ENCODE results near the gene A1BG.
A peak's percentile ranks its signal among the peaks of the same experiment; 100 is the strongest.

The A1BG gene

GRCh38 chr19:58346961-58347929, 6.0 kb downstream of the A1BG start:
- FAIRE-seq, result no peak
- peak; percentile 58 for TF ChIP-seq POLR2A (IDR thresholded peaks at IDR 0.05; ENCODE audit: low read depth, low read length)
- DNase-seq (ENCODE audit: insufficient read length, low spot score), result peak; percentile 83

GRCh38 chr19:58345558-58345957, 7.7 kb downstream of the A1BG start:
- no peak for TF ChIP-seq POLR2A (IDR thresholded peaks at IDR 0.05; ENCODE audit: low read depth, low read length)
- DNase-seq (ENCODE audit: insufficient read length, low spot score) (no peak), FAIRE-seq (no peak)

GRCh38 chr19:58338825-58339558, 14.3 kb downstream of the A1BG start:
- FAIRE-seq, result no peak
- no peak for DNase-seq (ENCODE audit: insufficient read length, low spot score)
- TF ChIP-seq POLR2A (IDR thresholded peaks at IDR 0.05; ENCODE audit: low read depth, low read length), result no peak

DNA sequence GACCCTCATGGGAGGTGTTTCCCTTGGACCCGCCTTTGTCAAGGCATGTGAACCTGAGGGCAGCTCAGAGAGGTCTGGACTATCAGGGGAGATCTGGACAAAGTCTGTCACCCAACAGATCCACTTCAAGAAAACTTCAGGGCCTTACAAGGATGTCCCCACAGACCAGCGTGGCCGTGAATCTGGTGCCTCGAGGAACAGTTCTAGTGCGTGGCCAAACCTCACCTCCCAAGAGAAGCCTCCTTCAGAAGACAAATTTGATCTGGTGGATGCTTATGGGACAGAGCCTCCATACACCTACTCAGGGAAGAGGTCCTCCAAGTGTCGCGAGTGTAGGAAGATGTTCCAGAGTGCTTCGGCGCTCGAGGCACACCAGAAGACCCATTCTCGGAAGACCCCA, 15.0 kb downstream of the A1BG start:
- no peak for TF ChIP-seq POLR2A (IDR thresholded peaks at IDR 0.05; ENCODE audit: low read depth, low read length)
- FAIRE-seq (no peak), DNase-seq (ENCODE audit: insufficient read length, low spot score) (no peak)

- DNase-seq (ENCODE audit: insufficient read length, low spot score), result no peak
- no peak for FAIRE-seq
- no peak for TF ChIP-seq POLR2A (IDR thresholded peaks at IDR 0.05; ENCODE audit: low read depth, low read length)
These were observed 16.5 kb downstream of the A1BG start for GRCh38 chr19:58336820-58337219.

- no peak for FAIRE-seq
- DNase-seq (ENCODE audit: insufficient read length, low spot score), result no peak
- no peak for TF ChIP-seq POLR2A (IDR thresholded peaks at IDR 0.05; ENCODE audit: low read depth, low read length)
These were observed 17.1 kb downstream of the A1BG start for GRCh38 chr19:58336216-58336615.

DNA sequence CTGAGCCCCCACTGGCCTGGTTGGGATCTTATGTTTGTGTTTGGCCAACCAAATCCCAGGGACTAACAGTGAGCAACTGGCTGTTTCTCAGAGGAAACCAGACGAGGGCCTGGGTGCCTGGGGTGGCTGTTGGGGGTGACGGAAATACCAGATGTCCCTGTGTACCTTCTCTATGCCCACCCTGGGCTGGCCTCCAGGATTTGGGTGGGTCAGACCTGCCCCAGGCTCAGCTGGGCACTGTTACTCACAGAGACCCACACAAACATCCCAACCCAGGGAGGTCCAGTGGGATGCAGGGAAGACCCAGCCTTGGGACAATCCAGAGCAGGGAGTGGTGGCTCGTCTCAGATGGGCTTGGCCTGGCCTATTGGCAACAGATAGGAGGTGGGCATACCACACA, 17.7 kb downstream of the A1BG start:
- FAIRE-seq, result no peak
- TF ChIP-seq POLR2A (IDR thresholded peaks at IDR 0.05; ENCODE audit: low read depth, low read length), result no peak
- DNase-seq (ENCODE audit: insufficient read length, low spot score), result no peak

DNA sequence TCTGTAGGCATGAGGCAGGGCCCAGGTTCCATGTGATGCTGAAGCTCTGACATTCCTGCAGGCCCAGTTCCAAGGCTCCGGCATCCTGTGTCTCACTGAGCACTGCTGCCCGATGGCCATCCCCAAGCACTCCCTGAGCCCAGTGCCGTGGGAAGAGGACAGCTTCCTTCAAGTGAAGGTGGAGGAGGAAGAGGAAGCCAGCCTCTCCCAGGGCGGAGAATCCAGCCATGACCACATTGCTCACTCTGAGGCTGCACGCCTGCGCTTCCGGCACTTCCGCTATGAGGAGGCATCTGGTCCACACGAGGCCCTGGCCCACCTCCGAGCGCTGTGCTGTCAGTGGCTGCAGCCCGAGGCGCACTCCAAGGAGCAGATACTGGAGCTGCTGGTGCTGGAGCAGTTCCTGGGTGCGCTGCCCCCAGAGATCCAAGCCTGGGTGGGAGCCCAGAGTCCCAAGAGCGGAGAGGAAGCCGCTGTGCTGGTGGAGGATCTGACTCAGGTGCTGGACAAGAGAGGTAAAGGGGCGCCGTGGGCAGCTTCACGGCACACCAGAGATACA, 18.5 kb downstream of the A1BG start:
- no peak for TF ChIP-seq POLR2A (IDR thresholded peaks at IDR 0.05; ENCODE audit: low read depth, low read length)
- DNase-seq (ENCODE audit: insufficient read length, low spot score) (no peak), FAIRE-seq (no peak)

DNA sequence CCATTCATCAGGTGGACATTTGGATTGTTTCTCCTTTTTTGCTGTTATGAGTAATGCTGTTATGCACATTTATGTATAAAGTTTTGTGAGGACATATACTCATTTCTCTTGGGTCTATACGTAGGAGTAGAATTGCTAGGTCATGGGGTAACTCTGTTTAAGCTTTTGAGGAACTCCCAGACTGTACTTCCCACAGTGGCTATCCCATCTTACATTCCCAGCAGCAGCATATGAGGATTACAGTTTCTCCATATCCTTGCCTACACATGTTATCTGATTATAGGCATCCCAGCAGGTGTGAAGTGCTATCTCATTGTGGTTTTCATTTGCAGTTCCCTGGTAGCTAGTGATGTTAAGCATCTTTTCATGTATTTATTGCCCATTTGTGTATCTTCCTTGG, 20.6 kb downstream of the A1BG start:
- TF ChIP-seq POLR2A (IDR thresholded peaks at IDR 0.05; ENCODE audit: low read depth, low read length), result no peak
- no peak for FAIRE-seq
- no peak for DNase-seq (ENCODE audit: insufficient read length, low spot score)

DNA sequence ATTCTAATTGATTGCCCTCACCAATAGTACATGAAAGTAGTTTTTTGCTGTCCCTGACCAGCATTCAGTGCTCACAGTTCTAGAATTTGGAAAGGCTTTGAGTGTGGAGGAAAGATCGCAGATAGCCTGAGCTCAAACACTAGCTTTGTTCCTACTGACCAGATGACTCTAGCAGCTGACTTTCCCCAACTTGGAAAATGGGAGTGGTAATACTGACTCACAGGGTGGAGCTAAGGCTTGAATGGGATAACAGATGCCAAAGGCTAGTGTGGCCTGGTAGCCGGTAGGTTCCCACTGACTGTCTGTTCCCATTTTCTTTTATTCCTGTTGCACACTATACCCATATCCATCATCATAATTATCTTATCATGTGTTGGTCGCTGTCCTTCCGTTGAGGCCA, 22.8 kb downstream of the A1BG start:
- no peak for TF ChIP-seq POLR2A (IDR thresholded peaks at IDR 0.05; ENCODE audit: low read depth, low read length)
- FAIRE-seq (peak; percentile 6), DNase-seq (ENCODE audit: insufficient read length, low spot score) (peak; percentile 96)

DNA sequence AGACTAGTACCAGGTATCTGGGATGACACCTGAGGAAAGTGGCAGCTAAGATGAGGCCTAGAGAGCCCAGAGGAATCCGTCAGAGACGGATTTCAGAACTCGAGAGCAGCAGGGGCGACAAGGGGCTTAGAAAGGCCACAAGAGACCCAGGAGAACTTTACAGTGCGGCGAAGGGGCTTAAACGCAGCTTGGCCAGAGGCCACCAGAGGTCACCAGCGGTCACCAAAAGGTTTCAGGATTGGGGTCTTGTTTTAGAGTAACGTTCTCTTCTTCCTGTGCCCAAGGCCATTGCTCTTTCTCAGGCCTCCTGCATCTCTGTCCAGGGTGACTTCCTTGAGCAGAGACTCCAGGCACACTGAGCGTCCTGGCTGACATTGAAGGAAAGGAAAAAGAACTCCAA, 24.3 kb downstream of the A1BG start:
- DNase-seq (ENCODE audit: insufficient read length, low spot score) (no peak), FAIRE-seq (no peak)
- TF ChIP-seq POLR2A (IDR thresholded peaks at IDR 0.05; ENCODE audit: low read depth, low read length), result no peak

GRCh38 chr19:58326914-58327726, 26.2 kb downstream of the A1BG start, which contains the start of gene ZSCAN22:
Gene ZSCAN22 (plus strand): TSS chr19:58326994. CDS start chr19:58334803, 7,809 bp downstream.
- peak; percentile 92 for TF ChIP-seq POLR2A (IDR thresholded peaks at IDR 0.05; ENCODE audit: low read depth, low read length)
- no peak for FAIRE-seq
- DNase-seq (ENCODE audit: insufficient read length, low spot score), result peak; percentile 98

DNA sequence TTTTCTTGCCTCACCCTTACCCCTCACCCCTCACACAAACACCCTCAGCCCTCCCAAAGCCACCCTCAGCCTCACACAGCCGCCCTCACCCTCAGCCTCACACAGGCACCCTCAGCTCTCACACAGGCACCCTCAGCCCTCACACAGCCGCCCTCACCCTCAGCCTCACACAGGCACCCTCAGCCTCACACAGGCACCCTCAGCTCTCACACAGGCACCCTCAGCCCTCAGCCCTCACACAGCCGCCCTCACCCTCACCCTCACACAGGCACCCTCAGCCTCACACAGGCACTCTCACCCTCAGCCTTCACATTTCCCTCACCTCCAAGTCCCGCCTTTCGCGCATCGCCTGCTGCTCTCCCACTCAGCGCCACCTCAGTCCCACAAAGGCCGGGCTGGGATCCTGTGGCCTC, 26.8 kb downstream of the A1BG start:
- DNase-seq (ENCODE audit: insufficient read length, low spot score) (no peak), FAIRE-seq (no peak)
- TF ChIP-seq POLR2A (IDR thresholded peaks at IDR 0.05; ENCODE audit: low read depth, low read length), result no peak
